ENCODE data around the gene LRCH1.

The LRCH1 gene

DNA sequence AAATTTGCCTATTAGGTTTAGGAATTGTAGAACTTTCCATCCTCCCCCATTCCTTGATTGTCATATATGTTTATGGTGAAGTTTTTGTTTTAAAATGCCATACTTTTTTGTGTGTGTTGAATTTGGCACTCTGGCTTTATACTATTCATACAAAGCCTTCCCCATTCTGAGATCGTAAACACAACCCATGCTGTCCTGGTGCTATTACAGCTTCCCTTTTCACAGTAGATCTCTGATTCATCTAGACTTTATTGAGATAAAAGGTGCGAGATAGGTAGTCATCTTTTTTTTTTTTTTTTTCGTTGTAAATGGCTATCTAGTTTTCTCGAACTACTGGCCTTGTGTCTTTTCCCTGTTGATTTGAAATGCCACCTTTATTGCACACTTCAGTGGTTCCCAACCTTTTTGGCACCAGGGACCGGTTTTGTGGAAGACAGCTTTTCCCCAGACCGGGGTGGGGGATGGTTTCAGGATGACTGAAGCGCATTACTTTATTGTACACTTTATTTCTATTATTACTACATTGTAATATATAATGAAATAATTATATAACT is 94.6 kb downstream of the LRCH1 start:
- no peak for DNase-seq (ENCODE audit: low read depth)
- no peak overlapping the region for H3K4me3 ChIP-seq (ENCODE audit: low read depth, low read length)
- TF ChIP-seq, protein P1, sequence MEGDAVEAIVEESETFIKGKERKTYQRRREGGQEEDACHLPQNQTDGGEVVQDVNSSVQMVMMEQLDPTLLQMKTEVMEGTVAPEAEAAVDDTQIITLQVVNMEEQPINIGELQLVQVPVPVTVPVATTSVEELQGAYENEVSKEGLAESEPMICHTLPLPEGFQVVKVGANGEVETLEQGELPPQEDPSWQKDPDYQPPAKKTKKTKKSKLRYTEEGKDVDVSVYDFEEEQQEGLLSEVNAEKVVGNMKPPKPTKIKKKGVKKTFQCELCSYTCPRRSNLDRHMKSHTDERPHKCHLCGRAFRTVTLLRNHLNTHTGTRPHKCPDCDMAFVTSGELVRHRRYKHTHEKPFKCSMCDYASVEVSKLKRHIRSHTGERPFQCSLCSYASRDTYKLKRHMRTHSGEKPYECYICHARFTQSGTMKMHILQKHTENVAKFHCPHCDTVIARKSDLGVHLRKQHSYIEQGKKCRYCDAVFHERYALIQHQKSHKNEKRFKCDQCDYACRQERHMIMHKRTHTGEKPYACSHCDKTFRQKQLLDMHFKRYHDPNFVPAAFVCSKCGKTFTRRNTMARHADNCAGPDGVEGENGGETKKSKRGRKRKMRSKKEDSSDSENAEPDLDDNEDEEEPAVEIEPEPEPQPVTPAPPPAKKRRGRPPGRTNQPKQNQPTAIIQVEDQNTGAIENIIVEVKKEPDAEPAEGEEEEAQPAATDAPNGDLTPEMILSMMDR (IDR thresholded peaks at IDR 0.05; ENCODE audit: low read depth, low read length, missing control alignments) = no peak

DNA sequence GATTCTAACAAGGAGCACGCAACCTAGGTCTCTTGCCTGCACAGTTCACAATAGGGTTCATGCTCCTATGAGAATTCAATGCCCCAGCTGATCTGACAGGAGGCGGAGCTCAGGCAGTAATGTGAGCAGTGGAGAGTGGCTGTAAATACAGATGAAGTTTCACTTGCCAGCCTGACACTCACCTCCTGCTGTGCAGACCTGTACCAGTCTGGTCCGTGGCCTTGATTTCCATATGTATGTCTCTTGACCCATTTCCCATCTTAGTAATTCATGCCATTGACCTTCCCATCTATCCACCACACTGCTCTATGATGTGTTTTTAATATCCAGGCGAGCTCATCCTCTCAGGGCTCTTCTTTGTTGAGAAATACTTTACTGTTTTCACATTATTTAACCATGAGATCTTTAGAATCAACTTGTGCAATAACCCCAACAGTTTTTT is 95.2 kb downstream of the LRCH1 start:
- H3K4me3 ChIP-seq (ENCODE audit: low read depth, low read length) = no peak overlapping the region
- TF ChIP-seq, protein P1 (IDR thresholded peaks at IDR 0.05; ENCODE audit: low read depth, low read length, missing control alignments) = no peak
- DNase-seq (ENCODE audit: low read depth) = no peak

DNA sequence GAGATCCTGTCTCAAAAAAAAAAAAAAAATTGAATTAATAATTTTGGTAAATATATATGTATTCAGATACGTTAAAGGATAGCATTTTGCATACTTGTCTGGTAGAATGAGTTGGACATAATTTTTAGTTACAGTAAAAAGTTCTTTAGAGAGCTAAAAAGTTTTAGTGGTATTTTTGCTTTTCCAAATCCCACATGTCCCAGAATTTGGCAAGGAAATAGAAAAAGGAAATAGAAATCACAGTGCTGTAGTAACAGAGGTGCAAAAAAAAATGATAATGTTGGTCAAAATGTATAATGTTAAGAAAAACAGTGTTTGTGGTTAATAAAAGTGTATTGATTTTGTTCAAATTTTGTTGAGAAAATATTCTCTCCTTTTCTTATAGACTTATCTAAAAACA is 96.8 kb downstream of the LRCH1 start:
- H3K4me3 ChIP-seq (ENCODE audit: low read depth, low read length) = no peak overlapping the region
- no peak for DNase-seq (ENCODE audit: low read depth)
- TF ChIP-seq, protein P1 (IDR thresholded peaks at IDR 0.05; ENCODE audit: low read depth, low read length, missing control alignments) = no peak

DNA sequence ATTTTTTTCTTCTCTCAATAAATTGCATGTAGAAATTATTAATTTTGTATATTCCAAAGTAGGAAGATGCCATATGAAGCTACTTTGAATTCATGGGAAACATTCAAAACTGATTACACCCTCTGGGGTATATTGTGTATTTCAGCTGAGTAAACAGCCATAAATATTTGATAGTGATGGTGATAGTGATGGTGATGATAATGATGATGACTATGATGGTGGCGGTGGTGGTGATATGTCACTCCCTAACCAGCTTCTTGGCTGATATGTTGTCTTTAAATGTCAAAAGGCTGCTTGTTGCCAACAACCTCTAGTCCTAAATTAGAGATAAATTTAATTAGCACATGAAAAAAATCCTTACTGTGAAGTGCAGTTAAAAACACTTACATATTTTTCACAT is 102.0 kb downstream of the LRCH1 start:
- no peak overlapping the region for H3K4me3 ChIP-seq (ENCODE audit: low read depth, low read length)
- DNase-seq (ENCODE audit: low read depth) = no peak
- TF ChIP-seq, protein P1 (IDR thresholded peaks at IDR 0.05; ENCODE audit: low read depth, low read length, missing control alignments) = no peak

DNA sequence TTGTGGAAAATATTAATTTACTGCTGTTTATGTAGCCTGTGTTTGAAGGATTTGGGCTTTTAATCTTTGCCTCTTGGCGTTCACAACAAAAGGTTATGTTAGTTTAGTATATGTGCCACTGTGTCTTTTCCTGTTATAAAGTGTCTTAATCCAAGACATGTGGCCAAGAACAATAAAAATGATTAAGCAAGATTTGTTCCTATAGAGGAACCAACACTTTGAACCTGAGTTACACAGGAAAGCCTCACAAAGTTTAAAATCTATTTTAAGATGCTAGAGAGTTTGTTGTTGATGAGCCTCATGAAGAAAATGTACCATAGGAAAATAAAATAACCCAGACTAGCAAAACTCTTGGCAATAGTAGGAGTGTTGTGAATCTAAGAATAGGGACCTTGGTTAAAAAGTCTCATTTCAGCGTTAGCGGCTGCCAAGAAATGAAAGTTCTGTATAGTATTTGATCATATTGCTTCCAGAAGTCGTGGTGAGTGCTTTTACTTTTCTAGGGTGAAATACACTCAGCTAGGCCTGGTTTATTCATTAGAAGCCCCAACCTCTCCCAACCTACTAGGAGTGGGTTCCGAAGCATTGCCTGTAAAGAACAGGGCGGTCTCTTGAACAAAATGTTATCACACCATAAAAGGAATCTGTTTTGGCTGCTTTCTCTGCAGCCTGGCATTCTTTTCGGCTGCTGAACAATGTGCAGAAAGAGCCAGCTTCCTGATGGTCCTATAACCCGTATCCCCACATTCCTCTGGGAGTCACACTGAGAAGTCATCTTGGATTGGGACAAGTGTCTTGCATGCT is 102.6 kb downstream of the LRCH1 start:
- TF ChIP-seq, protein P1 (IDR thresholded peaks at IDR 0.05; ENCODE audit: low read depth, low read length, missing control alignments) = no peak
- DNase-seq (ENCODE audit: low read depth) = no peak

DNA sequence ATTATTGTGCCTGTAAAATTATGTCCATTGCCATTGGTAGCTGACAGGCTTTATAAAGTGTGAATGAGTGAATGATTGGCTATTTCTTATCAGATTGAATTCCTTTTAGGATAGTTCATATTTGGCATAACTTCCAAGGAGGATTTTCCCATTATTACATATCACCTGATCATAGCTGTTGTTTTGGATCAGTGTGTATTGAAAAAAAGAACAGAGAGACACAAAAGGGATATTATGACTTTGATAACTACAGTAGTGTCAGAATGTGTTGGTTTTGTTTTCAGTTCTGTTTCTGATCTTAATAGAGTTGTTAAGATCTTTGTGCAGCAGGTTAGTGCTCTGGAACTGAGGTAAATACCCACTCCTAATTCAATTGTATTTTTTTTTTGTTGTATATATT is 103.8 kb downstream of the LRCH1 start:
- TF ChIP-seq, protein P1 (IDR thresholded peaks at IDR 0.05; ENCODE audit: low read depth, low read length, missing control alignments) = no peak
- no peak for DNase-seq (ENCODE audit: low read depth)
- no peak overlapping the region for H3K4me3 ChIP-seq (ENCODE audit: low read depth, low read length)

More for the DNA sequence above, 102.6 kb downstream of the LRCH1 start:
- no peak overlapping the region for H3K4me3 ChIP-seq (ENCODE audit: low read depth, low read length)

Measured in GM12864 (cell line).